Skin epidermis (tissue), 12 donors: ENCODE results near the gene ATP5ME.
A peak's percentile ranks its signal among the peaks of the same experiment; 100 is the strongest.
"Not testable (repeated sequence)": the region's sequence is repeated elsewhere in the genome, so short reads cannot be mapped to it uniquely, and the experiment has no call there.

Experiments
- H3K27ac ChIP-seq, 21 experiments: fragments of 200-600 bp; sonication (generic) in 11 of 21; one replicate each; pipeline ENCODE4 v1.5.0; 2020; ENCODE audit warnings: mild to moderate bottlenecking in 3 of 21, inconsistent platforms in 2 of 21, moderate library complexity in 2 of 21
- H3K4me3 ChIP-seq, 7 experiments: fragments of 200-600 bp; sonication (generic) in 2 of 7; one replicate each; pipeline ENCODE4 v1.5.0; 2020; ENCODE audit warnings: inconsistent platforms in 2 of 7, mild to moderate bottlenecking in 2 of 7, moderate library complexity in 1 of 7

ATP5ME gene

DNA sequence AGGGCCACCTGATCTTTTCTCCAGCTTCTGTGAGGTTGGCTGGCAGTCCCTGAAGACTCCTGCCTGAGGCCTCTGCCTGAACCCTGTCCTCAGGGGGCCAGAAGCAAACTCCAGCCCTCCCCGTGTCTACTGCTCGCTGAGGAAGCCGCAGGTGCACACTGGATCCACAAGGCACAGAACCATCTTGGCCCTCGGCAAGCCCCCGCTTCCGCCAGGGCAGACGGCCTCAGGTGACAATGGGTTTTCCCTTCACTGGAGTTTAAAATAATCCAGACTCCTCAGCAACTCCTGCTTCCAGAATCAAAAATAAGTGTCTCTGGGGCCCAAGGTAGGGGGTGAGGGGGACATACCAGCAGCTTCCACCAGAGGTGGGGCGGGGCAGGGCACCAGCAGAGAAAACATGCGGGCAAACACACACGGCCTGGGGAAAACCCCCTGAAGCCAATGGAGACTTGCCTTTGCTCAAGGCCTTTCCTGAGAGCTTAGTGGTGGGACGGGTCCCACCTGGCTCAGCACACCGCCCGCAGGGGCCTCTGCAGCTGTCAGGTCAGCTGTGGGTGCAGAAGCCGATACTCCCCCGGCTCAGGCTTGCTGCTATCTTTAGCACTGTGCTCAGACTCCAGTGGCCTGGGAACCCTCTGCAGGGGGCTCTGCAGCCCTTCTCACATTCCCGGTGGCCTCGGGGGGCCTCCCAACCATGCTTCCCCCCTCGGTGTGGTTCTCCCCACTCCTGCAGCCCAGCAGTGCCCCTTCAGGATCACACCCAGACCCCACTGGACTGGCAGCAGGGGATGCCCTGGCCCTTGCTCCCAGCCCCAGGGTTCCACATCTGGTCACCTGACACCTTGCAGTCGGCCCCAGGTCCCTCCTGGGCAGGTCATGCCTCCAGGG is 2.1 kb upstream of the ATP5ME start:
- Histone ChIP-seq H3K27ac (peak overlapping the region in 4 of 21 experiments; percentile 2 to 97 (median 18)), H3K4me3 (no peak overlapping the region)

DNA sequence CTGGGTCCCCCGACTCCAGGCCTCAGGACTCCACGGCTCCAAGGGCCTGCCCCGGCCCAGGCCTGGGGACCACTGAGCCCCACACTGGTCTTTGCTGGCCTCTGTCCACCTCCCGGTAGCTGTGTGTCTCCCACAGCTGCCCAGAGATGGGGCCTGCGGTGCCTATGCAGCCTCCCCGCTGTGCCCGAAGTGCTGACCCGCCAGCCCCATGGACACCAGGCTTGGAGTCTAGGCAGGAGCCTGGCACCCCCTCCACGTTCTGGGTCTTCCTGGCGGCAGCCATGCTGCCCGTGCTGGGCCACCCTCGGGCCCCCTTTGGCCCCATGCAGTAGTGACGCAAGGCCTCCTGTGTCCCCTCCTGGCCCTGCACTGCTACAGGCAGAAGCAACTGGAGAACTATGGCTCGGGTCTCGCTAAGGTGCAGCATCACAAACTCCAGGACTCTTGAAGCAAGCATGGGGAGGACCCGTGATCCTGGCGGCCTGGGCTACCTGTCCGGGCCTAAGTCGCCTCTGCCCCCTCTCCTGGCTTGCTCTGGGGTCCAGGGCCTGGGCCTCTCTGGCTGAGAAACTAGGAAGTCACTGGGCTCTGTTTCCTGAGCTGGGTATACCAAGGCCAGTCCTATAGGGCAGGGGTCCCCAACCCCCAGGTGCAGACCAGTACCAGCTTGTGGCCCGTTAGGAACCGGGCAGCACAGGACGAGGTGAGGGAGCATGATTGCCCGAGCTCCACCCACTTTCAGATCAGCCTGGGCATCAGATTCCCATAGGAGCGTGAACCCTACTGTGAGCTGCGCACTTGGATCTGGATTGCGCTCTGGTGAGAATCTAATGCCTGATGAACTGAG is 1.2 kb upstream of the ATP5ME start:
- H3K27ac ChIP-seq, result peak overlapping the region; percentile 86 to 100 (median 98)
- H3K4me3 ChIP-seq, result peak overlapping the region; percentile 71 to 98 (median 82)

DNA sequence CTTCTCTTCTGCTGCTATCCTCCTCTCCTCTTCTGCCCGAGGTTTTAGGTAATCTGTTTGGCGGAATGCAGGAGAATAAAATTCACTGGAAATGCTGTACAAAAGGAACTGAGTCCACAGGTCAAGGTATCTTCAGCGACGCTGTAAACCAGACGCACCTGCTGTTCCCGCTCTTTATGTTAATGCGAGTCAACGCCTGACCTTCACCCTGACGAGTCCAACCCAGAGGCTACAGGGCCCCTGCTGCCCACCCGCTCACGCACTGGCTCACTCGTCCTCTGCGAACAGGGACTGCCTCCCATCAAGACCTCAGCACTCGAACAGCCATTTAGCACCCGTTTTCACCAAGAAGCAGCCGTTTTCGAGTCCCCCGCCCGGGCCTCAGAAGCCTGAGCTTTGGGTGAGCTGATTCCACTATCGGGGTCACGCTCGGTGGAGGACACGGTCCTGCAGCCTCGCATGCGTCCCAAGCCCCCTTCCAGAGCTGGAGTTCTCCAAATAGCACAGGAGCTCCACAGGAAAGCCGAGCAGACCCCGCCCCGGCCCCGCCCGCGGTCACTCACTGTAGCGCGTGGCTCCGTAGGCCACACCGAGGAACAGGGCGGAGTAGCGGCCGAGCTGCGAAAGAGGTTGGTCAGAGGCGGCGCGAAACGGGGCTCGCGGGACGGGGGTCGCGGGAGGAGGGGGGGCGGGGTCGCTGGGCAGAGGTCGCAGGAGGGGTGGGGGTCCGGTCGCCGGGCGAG is 556 bp downstream of the ATP5ME start:
- Histone ChIP-seq H3K27ac (peak overlapping the region; percentile 56 to 100 (median 97)), H3K4me3 (peak overlapping the region; percentile 71 to 98 (median 82))

DNA sequence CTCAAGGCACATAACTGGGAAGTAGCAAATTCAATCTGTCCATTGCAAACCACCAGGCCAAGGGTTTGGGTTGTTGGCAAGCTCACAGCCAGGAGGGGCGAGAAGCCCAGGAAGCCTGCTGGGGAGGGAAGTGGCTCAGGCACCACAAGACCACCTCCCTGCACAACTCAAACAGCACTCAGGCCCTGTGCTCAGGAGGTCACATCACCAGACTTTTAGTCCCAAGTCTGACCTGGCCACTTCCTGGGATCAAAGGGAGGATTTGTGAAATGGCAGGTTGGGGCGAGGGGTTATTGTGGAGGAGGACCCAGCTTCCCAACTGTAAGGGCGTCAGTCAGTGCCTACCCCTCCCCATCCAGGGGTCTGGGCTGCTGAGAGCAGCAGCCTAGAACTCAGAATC is 2.3 kb downstream of the ATP5ME start:
- Histone ChIP-seq H3K27ac (no peak overlapping the region), H3K4me3 (no peak overlapping the region)

DNA sequence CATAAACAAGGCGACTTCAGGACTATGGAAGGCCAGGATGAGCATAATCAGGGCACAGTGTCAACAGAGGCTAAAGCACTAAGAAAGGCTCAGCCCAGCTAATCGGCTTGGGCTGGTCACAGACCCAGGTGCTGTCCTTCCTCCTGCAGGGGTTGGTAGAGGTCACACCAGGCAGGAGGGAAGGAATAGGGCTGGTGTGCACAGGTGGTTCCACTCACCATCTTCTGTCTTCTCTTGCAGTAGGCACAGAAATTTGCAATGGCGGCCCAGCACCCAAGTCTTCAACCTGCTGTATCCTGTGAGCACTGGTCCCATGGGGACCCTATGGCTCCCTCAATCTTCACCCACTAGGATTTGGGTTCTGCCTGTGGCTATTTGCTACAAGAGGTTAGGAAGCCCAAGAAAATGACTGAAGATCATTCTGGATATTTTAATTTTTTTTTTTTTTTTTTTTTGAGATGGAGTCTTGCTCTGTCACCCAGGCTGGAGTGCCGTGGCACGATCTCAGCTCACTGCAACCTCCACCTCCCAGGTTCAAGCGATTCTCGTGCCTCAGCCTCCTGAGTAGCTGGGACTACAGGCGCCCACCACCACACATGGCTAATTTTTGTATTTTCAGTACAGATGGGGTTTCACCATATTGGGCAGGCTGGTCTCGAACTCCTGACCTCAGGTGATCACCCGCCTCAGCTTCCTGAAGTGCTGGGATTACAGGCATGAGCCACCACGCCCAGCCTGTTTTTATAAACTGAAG is 4.1 kb downstream of the ATP5ME start:
- not testable (repeated sequence) for H3K27ac ChIP-seq, H3K4me3 ChIP-seq

DNA sequence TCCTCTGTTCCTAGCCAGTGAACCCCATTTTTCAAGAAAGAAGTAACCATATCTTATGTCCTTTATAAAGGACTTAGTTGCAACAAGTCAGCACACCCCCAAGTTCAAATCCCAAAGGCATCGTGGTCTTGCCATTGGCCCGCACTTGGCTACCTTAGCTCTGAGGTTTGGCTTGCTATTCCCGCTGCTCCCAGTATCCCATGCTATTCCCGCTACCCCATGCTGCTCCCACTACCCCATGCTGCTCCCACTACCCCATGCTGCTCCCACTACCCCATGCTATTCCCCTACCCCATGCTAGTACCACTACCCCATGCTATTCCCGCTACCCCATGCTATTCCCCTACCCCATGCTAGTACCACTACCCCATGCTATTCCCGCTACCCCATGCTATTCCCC is 5.9 kb downstream of the ATP5ME start:
- not testable (repeated sequence) for H3K4me3 ChIP-seq, H3K27ac ChIP-seq

DNA sequence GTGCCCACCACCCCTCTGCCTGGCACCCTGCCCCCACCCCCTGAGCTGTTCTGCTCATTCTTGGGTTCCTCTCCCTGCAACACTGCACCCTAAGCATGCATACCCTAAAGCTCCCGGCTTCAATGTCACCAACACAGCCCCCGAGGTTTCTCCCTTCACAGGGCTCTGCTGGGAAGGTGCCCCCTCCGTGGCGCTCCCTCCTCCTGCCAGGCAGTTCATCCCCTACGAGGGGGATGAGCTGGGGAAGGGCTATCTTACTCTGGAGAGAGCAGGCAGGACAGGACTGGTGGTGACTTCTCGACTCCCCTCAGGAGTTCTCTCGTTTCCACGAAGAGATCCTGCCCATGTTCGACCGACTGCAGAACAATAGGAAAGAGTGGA is 6.5 kb downstream of the ATP5ME start:
- Histone ChIP-seq H3K27ac (no peak overlapping the region), H3K4me3 (no peak overlapping the region)

DNA sequence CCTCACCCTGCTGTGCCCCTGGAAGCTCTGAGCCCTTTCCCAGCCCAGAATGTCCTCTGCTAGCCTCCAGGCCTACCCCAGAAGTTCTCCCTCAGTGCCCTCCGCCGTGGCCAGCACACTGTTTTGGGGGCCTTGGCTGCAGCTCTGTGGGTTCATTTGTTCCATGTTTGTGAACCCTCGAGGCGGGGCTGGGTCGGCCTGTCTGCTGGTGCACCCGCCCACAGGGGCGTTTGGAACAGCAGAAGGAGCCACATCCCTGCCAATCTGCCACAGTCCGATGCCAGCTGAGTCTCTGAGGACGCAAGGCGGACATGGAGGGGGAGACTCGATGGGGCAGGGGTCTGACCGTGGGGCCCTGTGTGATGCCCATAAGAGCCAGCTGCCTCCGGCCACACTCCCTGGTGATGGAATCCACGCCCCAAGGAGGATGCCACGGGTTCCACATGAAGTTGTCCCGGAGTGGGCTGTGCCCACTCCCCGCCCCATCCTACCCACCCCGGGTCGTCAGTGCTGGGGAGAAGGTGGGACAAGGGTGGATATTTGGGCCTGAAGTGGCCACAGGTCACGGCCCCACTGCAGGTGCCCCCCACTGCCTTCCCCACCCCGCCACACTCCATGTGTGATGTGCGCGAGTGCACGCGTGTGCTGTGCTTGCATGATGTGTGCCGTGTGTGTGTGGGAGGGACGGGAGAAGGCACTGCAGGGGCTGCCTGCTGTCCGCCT is 7.1 kb downstream of the ATP5ME start:
- no peak overlapping the region for H3K27ac ChIP-seq

DNA sequence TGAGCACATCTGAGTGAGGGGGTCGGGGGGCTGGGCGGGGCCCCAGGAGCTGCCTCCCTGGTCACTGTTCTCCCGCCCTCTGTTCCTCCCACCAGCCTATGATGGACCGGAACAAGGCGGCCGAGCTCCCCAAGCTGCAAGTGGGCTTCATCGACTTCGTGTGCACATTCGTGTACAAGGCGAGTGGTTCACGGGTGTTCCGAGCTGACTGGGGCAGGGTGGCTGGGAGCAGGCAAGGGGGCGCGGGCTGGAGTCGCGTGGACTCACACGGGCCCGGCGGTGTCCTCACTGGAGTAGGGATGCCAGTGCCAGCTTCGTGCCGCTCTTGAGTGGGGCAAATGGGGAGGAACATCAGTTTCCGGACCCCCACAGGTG is 7.7 kb downstream of the ATP5ME start:
- Histone ChIP-seq H3K4me3 (no peak overlapping the region), H3K27ac (no peak overlapping the region)

More for the DNA sequence above, 7.1 kb downstream of the ATP5ME start:
- no peak overlapping the region for H3K4me3 ChIP-seq

DNA sequence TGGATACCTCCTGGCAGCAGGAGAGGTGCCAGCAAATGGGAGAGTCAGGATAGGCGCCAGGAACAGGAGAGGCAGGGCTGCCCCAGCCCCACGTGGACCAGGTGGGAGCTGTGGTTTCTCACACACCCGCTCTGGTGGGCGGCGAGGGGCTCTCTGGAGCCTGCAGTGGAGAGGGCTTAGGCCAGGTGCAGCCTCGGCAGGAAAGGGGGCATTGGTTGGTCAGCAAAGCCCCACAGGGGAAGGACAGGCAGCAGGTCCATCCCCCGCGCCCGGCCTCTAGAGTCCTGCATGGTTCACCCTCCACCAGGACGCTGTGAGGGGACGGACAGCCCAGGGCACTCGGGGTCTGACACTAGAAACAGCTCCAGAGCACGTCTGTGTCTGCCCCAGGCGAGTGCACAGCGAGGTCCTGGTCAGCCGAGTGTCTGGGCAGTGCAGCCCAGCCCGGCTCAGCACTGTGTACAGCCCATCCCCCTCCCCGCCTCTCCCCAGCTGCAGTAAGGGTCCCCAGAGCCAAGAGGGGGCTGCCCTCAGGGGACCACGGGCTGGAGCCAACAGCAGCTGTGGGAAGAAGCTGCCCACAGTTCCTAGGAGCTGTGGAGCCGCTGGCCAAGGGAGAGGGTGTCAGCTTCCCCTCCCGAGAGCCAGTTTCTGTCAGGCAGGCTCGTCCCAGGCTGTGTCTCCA is 8.2 kb downstream of the ATP5ME start:
- H3K27ac ChIP-seq, result no peak overlapping the region
- no peak overlapping the region for H3K4me3 ChIP-seq

DNA sequence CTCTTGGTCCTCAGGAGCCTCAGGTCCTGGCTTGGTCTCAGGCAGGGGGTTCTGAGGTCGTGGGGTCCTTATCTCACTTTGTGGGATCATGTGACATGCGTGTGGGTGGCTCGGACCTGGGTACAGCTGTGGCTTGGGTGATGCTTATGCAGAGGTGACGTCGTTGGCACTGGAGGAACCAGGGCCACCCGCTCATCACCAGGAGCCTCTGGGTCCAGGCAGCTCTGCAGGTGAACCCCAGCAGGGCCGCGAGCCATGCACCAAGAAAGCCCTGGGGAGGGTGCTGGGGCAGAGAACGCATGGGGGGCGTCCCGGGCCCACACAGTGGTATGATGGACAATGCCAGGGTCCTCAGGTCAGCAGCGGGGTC is 8.7 kb downstream of the ATP5ME start:
- Histone ChIP-seq H3K4me3 (no peak overlapping the region), H3K27ac (no peak overlapping the region)

DNA sequence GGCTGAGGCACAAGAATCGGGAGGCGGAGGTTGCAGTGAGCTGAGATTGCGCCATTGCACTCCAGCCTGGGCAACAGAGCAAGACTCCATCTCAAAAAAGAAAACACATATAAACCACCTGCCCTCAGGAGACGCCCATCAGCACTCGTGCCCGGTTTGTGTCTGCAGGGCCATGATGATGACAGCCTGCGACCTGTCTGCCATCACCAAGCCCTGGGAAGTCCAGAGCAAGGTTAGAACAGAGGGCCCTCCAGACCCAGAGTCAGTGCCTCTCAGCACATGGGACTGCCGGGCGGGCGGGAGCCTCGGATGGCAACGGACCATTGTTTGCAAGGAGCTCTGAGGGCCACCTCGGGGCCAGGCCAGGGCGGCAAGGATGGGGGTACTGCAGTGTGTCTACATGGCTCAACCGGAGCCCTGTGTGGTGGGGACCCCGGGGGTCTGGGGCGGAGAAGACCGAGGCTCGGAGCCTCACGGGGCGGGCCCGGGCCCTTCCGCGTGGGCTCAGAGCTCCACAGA is 9.3 kb downstream of the ATP5ME start:
- no peak overlapping the region for H3K4me3 ChIP-seq

DNA sequence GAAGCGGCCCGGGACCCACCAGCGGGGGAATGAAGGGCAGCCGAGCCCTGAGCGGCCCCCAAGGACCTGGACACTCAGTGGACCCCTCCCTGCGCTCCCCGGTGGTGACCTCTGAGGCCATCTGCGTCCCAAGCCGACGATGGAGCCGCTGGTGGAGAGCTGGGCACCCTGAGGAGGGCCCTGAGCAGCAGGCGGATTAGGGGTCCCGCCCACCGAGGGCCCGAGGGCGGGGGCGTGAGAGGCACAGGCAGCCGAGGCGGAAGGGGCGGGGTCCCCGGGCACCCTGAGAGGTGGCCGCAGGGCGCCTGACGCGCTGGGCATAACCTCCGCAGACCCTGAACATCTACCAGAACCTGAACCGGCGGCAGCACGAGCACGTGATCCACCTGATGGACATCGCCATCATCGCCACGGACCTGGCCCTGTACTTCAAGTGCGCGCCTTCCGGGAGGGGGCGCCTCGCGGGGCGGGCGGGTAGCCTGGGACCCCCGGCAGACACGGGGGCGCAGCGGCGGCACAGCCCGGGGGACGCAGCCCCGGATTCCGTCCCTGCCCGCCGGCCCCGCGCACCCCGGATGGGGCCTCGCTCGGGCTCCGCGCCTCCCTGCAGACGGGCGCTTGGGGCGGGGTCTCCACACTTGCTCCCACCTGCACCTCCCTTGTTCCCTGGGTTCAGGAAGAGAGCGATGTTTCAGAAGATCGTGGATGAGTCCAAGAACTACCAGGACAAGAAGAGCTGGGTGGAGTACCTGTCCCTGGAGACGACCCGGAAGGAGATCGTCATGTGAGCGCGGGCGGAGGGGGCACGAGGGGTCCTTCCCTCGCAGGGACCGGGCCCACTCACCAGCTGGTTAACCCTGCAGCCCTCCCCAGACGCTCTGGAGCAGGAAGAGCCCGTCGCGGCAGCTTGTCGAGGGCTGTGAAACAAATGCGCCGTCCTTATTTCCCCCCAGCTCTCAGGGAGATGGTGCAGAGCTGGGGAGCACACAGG is 10.3 kb downstream of the ATP5ME start:
- peak overlapping the region; percentile 41 to 66 (median 52) for H3K4me3 ChIP-seq
- peak overlapping the region in 19 of 21 experiments; percentile 18 to 89 (median 70) for H3K27ac ChIP-seq

More for the DNA sequence above, 9.3 kb downstream of the ATP5ME start:
- H3K27ac ChIP-seq, result no peak overlapping the region

DNA sequence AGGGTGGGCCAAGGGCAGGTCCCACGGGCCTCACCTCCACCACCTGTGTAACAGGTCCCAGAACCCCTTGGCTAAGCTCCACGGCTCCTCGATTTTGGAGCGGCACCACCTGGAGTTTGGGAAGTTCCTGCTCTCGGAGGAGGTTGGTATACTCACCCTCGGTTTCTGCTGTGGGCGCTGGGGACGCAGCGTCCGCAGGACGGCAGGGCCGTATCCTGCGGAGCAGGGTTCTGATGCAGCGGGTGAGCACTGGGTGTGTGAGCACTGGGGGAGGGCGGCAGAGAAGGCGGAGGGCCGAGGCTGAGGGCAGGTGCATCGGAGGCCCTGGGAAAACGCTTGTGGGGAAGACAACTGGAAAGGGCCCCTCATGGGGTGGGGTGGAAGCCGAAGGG is 11.0 kb downstream of the ATP5ME start:
- Histone ChIP-seq H3K4me3 (peak overlapping the region; percentile 41 to 66 (median 52)), H3K27ac (peak overlapping the region in 11 of 21 experiments; percentile 57 to 89 (median 75))

DNA sequence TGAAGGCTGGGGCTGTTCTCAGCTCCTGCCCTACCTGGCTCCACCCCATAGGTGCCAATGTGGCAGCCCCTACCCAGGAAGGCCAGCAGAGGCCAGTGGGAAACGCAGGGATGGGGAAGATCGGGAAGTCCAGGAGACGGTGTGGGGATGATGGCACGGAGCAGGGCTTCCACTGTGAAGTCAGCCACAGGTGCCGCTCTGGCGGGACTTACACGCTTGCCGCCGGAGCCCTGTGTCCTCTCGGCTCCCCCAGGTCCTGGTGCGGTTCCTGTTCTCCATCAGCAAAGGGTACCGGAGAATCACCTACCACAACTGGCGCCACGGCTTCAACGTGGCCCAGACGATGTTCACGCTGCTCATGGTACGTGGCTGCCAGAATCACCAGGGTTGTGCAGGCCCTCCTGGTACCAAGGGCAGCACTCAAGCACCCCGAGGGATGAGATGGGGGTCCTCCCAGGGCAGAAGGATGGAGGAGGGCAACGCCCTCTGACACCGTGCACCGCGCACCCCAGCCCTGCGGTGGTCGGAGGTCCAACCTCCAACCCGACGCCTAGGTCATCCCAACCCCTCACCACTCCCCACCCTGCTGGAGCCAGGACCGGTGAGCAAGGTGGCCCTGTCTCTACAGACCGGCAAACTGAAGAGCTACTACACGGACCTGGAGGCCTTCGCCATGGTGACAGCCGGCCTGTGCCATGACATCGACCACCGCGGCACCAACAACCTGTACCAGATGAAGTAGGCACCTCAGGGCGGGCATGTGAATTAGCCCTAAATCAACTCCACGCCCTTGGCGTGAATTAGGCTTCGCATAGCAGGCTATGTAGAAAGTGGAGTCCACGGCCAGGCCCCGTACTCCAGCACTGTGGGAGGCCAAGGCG is 12.0 kb downstream of the ATP5ME start:
- Histone ChIP-seq H3K27ac (no peak overlapping the region), H3K4me3 (no peak overlapping the region)

DNA sequence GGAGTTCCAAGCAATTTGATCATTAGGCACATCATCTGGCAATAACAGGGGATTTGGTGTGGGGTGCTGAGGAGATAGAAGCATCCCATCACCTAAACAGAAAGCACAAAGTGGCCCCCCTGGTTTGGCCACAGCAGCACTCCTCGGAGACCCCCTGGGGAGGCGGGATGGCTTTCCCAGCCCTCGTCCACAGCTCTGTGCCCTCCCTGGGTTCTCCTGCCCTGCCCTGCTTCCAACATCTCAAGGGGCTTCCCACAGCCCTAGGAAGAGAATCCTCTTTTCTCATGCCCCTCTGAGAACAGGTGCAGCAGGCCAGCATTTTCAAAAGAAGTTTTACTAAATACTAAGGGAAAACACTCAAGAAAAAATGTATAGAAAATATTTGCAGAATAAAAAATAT is 12.8 kb downstream of the ATP5ME start:
- Histone ChIP-seq H3K27ac (no peak overlapping the region), H3K4me3 (no peak overlapping the region)
